HepG2 (cell line): ENCODE results near the gene BCL2L2.

Experiments
- ARHGAP35 ChIP-seq: sonication (generic); formaldehyde crosslinking; IDR thresholded peaks from 2 replicates; pipeline ENCODE4 v1.9.0; 2022; ENCODE audit warnings: mild to moderate bottlenecking, inconsistent platforms, moderate library complexity, missing genetic modification reagents, borderline replicate concordance
- CTCF ChIP-seq: sonication (generic); formaldehyde crosslinking; IDR thresholded peaks from 2 replicates; pipeline ENCODE4 v1.5.0; 2020; ENCODE audit warnings: mild to moderate bottlenecking, missing genetic modification reagents, moderate library complexity
- MXI1 ChIP-seq: IDR thresholded peaks from 3 replicates; pipeline ENCODE4 v1.6.1; 2012; ENCODE audit warnings: low read depth, low read length, inconsistent platforms, borderline replicate concordance
- POLR2A ChIP-seq, 2 experiments: IDR thresholded peaks; 2 replicates each; pipeline ENCODE4 v1.6.1; 2011; ENCODE audit warnings: low read depth in 2 of 2, low read length in 2 of 2, mild to moderate bottlenecking in 1 of 2, moderate library complexity in 1 of 2; ENCODE audit not compliant: insufficient read depth in 1 of 2
- SMAD1 ChIP-seq: sonication (generic); formaldehyde crosslinking; IDR thresholded peaks from 2 replicates; pipeline ENCODE4 v1.4.0; 2020; ENCODE audit warnings: missing genetic modification reagents, low read depth, mild to moderate bottlenecking, borderline replicate concordance
- ZBTB38 ChIP-seq: sonication (generic); formaldehyde crosslinking; IDR thresholded peaks from 2 replicates; pipeline ENCODE4 v1.5.1; 2020; ENCODE audit warnings: mild to moderate bottlenecking, missing genetic modification reagents
- ZKSCAN1 ChIP-seq: fragments of 150-350 bp; IDR thresholded peaks from 2 replicates; pipeline ENCODE4 v1.6.1; 2014; ENCODE audit warnings: low read length
- ZNF652 ChIP-seq: IDR thresholded peaks from 2 replicates; pipeline ENCODE4 v1.6.1; 2016; ENCODE audit warnings: low read depth, borderline replicate concordance

- TF ChIP-seq POLR2A (IDR thresholded peaks at IDR 0.05; ENCODE audit: insufficient read depth in 1 of 2, low read depth in 2 of 2, low read length in 2 of 2) (no peak), ZKSCAN1 (no peak), SMAD1 (CRISPR knock-in tag) (no peak), ZBTB38 (CRISPR knock-in tag) (no peak), CTCF (CRISPR knock-in tag) (no peak), ARHGAP35 (CRISPR knock-in tag) (no peak), ZNF652 (CRISPR knock-in tag) (no peak), MXI1 (no peak)
These were observed 48.4 kb upstream of the BCL2L2 start for GRCh38 chr14:23258256-23258655.
